Gastroesophageal sphincter (tissue), 3 donors: Measurements from ENCODE around the gene SMG7.

Experiments
- CTCF ChIP-seq, 4 experiments: fragments of 200-600 bp in 2 of 4; fragments of 450-650 bp in 2 of 4; sonication (generic) in 1 of 4; IDR thresholded peaks; one replicate each; pipeline ENCODE4 v1.5.1; 2017 to 2019; ENCODE audit warnings: antibody characterized with exemption in 4 of 4, mild to moderate bottlenecking in 2 of 4, moderate library complexity in 2 of 4
- EP300 ChIP-seq: sonication (generic); formaldehyde crosslinking; IDR thresholded peaks from one replicate; pipeline ENCODE4 v1.6.1; 2017; ENCODE audit warnings: antibody characterized with exemption, mild to moderate bottlenecking
- POLR2A ChIP-seq, 2 donors: fragments of 450-650 bp; IDR thresholded peaks; one replicate each; pipeline ENCODE4 v1.6.1; 2017; ENCODE audit warnings: antibody characterized with exemption in 2 of 2, mild to moderate bottlenecking in 2 of 2, moderate library complexity in 1 of 2
- POLR2AphosphoS5 ChIP-seq: sonication (generic); formaldehyde crosslinking; IDR thresholded peaks from one replicate; pipeline ENCODE4 v1.6.1; 2017; ENCODE audit warnings: antibody characterized with exemption

- no peak for TF ChIP-seq POLR2AphosphoS5
- TF ChIP-seq CTCF (IDR thresholded peaks at IDR 0.05), result no peak
- no peak for TF ChIP-seq POLR2A (IDR thresholded peaks at IDR 0.05)
- TF ChIP-seq EP300, result no peak
These were observed 40.2 kb downstream of the SMG7 start for GRCh38 chr1:183512450-183512849.
